ENCODE results near the gene CLEC4A.

- TF ChIP-seq CTCF (conservative IDR thresholded peaks at IDR 0.05; ENCODE audit: low read depth in 2 of 2) (no peak), STAT1 (IDR thresholded peaks at IDR 0.05; ENCODE audit: unreplicated experiment) (no peak), EZH2phosphoT487 (IDR thresholded peaks at IDR 0.05; ENCODE audit: unreplicated experiment) (no peak), EZH2 (IDR thresholded peaks at IDR 0.05; ENCODE audit: low read depth, unreplicated experiment) (no peak), ETS1 (IDR thresholded peaks at IDR 0.05) (no peak), POLR2AphosphoS5 (IDR thresholded peaks at IDR 0.05; ENCODE audit: low read depth) (no peak), ZNF462 (CRISPR knock-in tag; IDR thresholded peaks at IDR 0.05) (no peak), REST (IDR thresholded peaks at IDR 0.05; ENCODE audit: unreplicated experiment) (no peak), ZNF331 (CRISPR knock-in tag; IDR thresholded peaks at IDR 0.05; ENCODE audit: low read depth) (no peak), JUNB (IDR thresholded peaks at IDR 0.05; ENCODE audit: unreplicated experiment) (no peak), ZNF114 (CRISPR knock-in tag; IDR thresholded peaks at IDR 0.05) (no peak), CREB1 (CRISPR knock-in tag; IDR thresholded peaks at IDR 0.05; ENCODE audit: low read depth) (no peak)
Measured at GRCh38 chr12:8093291-8093690, 30.1 kb upstream of the CLEC4A start.

Measured in GM23338 (cell line).